DND-41 (cell line): ENCODE data around the gene PTPRA.

Experiments
- EZH2 ChIP-seq: IDR thresholded peaks from 3 replicates; pipeline ENCODE4 v1.6.1; 2012; ENCODE audit warnings: borderline replicate concordance, low read depth, mild to moderate bottlenecking, moderate library complexity, low read length, inconsistent platforms; ENCODE audit not compliant: severe bottlenecking
- TF ChIP-seq, protein P1 (sequence below): IDR thresholded peaks from 2 replicates; pipeline ENCODE4 v1.5.1; 2012; ENCODE audit warnings: borderline replicate concordance, low read length, moderate library complexity, mild to moderate bottlenecking; ENCODE audit not compliant: poor library complexity, severe bottlenecking; ENCODE audit errors: extremely low read depth

DNA sequence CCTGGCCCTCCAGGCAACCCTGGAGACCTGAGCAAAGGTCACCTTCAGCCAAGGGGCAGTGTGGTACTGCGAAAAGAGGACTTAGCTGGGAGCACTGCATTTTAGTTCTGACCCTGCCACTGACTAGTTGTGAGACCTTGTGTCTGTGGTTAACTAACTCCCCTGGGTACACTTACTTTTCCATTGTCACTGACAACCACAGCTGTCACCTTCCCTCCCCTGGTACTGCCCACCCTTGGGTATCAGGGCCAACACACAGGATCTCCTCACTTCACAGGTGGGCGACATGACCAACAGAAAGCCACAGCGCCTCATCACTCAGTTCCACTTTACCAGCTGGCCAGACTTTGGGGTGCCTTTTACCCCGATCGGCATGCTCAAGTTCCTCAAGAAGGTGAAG, 148.5 kb downstream of the PTPRA start:
- TF ChIP-seq, protein P1, sequence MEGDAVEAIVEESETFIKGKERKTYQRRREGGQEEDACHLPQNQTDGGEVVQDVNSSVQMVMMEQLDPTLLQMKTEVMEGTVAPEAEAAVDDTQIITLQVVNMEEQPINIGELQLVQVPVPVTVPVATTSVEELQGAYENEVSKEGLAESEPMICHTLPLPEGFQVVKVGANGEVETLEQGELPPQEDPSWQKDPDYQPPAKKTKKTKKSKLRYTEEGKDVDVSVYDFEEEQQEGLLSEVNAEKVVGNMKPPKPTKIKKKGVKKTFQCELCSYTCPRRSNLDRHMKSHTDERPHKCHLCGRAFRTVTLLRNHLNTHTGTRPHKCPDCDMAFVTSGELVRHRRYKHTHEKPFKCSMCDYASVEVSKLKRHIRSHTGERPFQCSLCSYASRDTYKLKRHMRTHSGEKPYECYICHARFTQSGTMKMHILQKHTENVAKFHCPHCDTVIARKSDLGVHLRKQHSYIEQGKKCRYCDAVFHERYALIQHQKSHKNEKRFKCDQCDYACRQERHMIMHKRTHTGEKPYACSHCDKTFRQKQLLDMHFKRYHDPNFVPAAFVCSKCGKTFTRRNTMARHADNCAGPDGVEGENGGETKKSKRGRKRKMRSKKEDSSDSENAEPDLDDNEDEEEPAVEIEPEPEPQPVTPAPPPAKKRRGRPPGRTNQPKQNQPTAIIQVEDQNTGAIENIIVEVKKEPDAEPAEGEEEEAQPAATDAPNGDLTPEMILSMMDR, result no peak
- no peak for TF ChIP-seq EZH2
